GM12872 (cell line): ENCODE data around the gene SOST.

Experiments used
- CTCF ChIP-seq: IDR thresholded peaks from 3 replicates; pipeline ENCODE4 v1.5.1; 2011; ENCODE audit warnings: low read depth, mild to moderate bottlenecking, low read length, moderate library complexity; ENCODE audit not compliant: insufficient read depth

SOST gene

DNA sequence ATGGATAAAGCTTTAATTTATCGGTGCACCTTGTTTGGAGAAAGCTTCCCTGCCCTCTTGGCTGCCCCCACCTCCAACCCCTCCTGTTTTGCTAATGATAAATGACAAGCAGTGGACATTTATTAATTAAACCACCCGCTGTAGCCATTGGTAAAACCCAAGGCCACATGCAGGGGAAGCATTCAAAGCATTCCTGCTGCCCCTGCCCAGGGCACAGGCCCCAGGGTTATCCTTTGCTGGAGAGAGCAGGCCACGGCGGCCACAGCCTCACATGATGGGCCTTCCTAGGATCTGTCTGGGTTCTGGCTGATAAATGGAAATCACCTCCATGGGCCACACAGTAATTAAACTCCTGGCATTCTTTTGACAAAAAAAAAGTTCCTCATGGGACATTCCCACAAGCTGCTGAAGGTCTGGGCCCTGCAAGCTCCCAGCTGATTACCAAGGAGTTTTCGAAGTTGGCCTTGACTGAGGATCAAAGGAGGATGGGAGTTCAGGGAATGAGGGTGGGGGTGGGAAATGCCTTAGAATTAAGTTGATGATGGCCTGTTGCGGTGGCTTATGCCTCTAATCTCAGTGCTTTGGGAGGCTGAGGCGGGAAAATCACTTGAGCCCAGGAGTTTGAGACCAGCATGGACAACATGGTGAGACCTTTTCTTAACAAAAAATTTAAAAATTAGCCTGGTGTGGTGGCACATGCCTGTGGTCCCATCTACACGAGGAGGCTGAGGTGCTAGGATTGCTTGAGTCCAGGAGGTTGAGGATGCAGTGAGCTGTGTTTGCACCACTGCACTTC is 35.5 kb downstream of the SOST start:
- no peak for TF ChIP-seq CTCF

DNA sequence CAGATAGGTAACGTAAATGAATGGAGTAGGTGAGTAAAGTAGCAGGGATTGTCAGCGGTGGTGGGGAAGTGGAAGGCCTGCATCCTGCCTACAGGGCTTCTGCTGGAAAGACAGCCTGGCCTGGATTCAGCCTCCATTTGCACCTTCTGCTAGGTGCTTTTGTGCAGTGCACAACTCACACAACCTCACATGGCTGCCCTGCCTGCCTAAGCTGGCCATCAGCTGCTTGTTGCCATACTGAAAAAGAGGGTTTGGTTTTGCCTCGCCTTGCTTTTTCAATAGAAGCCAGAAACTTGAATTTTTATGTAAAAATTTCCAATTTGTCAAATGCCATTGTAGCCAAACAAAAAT is 36.3 kb downstream of the SOST start:
- no peak for TF ChIP-seq CTCF

- TF ChIP-seq CTCF = no peak
Observed at GRCh38 chr17:43721537-43722268, 36.9 kb downstream of the SOST start.

DNA sequence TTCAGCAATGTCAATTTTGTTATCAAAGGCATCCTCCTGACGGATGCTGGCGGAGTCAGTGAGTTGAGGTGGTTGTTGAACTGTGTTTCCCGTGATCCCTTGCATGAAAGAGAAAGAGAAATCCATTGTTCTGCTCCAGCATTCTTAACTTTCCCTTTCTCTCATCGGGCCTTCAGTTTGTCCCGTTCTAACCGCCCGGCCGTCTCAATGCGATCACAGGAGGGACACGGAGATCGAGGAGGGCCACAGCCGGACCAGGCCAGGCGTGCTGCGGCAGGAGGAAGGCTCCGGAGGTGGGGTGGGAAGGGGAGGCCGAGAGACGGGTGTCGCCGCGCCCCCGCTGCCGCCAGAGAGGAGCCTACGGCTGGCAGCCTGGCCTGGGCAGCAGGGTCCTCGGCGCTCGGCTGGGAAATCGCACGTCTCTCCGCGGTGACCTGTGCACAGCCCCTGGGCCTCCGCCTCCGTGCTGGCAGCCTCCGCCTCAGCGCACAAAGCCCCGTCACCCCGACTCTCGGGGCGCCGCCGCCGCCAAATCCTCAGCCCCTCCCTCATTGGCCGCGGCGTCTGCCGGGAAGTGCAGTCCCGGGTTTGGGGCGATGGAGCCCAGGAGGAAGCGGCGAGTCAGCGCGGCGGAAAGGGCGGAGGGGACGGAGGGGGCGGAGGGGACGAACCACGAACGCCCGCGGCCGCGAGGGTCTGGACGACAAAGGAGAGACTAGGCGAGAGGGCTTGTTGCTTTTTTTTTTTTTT is 38.1 kb downstream of the SOST start:
- TF ChIP-seq CTCF = no peak

DNA sequence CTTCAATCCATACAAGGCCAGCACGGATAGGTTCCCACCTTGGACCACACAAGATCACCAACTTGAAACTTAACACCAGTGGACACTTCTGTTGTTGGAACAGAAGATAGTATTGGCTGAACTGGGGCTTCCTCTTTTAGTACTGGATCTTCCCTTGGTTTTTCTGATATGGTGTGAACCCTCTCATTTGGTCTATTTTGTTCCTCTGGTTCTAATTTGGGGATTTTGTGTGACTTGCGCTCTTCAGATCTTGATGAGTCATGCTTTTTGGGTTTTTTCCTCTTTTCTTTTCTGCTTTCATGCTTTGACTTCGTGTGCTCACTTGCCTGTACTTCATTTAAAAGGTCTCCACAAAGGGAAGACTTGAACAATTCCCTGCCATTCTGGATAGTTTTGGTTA is 39.0 kb downstream of the SOST start:
- TF ChIP-seq CTCF = no peak

DNA sequence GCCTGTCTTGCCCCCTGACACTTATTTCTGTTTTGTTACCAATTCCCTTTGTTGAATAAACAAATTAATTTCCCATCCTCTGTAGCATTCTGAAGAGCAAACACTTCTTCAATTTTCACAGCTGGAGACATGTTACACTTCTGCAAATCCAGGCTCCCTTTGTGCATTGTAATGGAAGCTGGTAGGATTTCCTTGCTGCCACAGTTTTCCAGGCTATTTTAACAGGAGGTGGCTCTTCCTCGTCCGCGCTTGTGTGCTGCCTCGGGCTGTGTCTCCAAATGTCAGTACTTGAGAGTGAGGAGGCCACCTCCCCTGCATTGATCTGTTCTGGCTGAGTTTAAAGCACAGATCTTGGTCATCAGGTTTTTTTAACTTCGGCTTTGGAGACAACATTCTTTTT is 40.0 kb downstream of the SOST start:
- TF ChIP-seq CTCF = no peak

DNA sequence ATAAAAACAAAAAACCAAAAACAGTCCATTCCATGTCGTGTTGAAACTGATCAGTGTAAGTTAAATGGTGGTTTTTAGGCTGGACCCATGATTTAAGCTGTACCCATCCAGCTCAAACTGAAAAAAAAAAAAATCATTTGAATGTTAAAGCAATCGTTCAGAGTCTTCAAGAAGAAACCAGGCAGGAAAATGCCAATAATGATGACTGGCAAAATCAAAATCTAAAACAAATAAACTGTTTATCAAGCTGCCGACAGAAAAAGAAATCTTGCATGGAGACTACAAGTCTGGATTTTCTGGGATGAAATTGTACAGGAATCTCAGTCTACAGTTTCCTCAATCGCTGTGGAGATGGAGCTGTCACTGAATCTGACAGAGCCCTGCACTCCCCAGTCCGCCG is 40.7 kb downstream of the SOST start:
- TF ChIP-seq CTCF = no peak
